ENCODE measurements around the gene HLA-G.
"Not testable (repeated sequence)": the region's sequence is repeated elsewhere in the genome, so short reads cannot be mapped to it uniquely, and the experiment has no call there.

Gene HLA-G

GRCh38 chr6:29827579-29828470 lies at the start of gene HLA-G:
TSS of gene HLA-G (plus strand) at chr6:29827825. CDS start at chr6:29827845, 20 bp downstream.
- DNase-seq: no peak

GRCh38 chr6:29780019-29780698 lies 47.5 kb upstream of the HLA-G start:
- DNase-seq: not testable (repeated sequence)

GRCh38 chr6:29789176-29789575 lies 38.4 kb upstream of the HLA-G start:
- DNase-seq: no peak

- DNase-seq: no peak
Measured at GRCh38 chr6:29790626-29791025, 37.0 kb upstream of the HLA-G start.

GRCh38 chr6:29791162-29791561 lies 36.5 kb upstream of the HLA-G start:
- no peak for DNase-seq

- no peak for DNase-seq
Measured at GRCh38 chr6:29791786-29792122, 35.9 kb upstream of the HLA-G start.

GRCh38 chr6:29792123-29793035 lies 35.2 kb upstream of the HLA-G start:
- DNase-seq: peak; percentile 75

- DNase-seq: no peak
Measured at GRCh38 chr6:29793036-29793356, 34.6 kb upstream of the HLA-G start.

GRCh38 chr6:29793796-29794195 lies 33.8 kb upstream of the HLA-G start:
- no peak for DNase-seq

DNA sequence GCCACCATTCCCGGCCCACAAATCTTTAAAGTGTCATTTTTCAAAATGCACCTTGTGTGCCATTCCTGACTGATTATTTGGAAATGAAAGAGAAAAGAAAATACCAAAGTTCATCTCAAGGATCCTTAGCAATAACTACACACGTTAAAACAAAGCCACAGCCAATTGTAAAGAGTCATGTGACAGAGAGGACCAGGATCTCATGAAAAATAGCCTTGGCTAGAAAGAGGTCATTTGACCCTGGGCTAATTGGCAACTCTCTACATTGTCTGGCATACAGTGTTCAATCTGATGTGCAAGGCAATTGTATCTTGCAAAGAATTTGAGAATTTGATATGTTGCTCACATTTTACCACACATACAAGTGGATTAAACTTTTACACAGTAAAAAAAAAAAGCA lies 31.6 kb upstream of the HLA-G start:
- no peak for DNase-seq

DNA sequence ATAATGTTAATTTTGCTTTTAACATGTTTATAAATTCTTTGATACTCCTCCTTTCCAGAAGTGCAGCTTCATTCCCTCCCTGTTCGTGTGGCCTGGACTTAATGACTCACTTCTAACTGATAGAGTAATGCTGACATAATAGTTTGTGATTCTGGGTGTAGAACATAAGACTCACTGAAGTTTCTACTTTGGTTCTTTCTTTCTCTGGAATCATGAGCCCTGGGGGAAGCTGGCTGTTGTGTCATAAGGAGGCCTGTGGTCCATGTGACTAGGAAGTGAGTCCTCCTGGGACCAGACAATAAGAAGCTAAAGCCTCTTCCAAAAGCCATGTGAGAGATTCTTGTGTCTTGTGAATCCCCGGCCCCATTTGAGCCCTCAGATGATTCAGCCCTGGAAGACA lies 30.5 kb upstream of the HLA-G start:
- DNase-seq: no peak

GRCh38 chr6:29797966-29798365 lies 29.7 kb upstream of the HLA-G start:
- no peak for DNase-seq

GRCh38 chr6:29800254-29800653 lies 27.4 kb upstream of the HLA-G start:
- no peak for DNase-seq

GRCh38 chr6:29806387-29806786 lies 21.2 kb upstream of the HLA-G start:
- no peak for DNase-seq

DNA sequence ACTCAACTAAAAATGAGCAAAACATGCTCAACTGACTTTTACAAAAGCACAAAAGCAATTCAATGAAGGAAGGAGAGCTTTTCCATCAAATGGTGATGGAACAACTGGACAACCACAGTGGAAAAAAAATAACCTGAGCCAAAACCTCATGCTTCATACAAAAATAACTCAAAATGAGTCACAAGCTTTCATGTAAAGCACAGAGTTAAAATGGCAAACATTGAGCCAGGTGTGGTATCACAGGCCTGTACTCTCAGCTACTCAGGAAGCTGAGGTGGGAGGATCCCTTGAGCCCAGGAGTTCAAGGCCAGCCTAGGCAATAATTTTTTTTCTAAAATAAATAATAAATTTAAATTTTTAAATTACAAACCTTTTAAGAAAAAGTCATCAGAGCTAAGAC lies 18.4 kb upstream of the HLA-G start:
- DNase-seq: no peak

- DNase-seq: no peak
Measured at GRCh38 chr6:29810371-29810770, 17.3 kb upstream of the HLA-G start.

DNA sequence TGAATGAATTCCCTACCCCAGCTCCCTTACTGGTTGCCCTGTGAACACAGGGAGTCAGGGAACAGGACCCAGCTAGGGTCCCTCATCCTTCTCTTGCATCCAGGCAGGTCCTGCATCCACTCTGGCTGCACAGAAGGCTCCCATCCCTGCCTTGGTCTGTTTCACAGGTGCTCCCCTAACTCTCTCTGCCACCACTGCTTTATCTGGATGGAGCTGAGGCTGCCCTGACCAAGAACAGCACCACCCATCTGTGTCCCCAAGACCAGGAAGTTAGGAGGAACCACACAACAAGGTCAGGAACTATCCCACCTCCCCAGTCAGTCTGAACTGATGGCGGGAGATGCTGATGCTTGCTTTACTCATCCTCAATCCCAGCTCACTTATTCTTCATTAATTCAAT lies 16.2 kb upstream of the HLA-G start:
- DNase-seq: no peak

- no peak for DNase-seq
Measured at GRCh38 chr6:29813066-29813465, 14.6 kb upstream of the HLA-G start.

GRCh38 chr6:29813809-29814208 lies 13.8 kb upstream of the HLA-G start:
- DNase-seq: no peak

DNA sequence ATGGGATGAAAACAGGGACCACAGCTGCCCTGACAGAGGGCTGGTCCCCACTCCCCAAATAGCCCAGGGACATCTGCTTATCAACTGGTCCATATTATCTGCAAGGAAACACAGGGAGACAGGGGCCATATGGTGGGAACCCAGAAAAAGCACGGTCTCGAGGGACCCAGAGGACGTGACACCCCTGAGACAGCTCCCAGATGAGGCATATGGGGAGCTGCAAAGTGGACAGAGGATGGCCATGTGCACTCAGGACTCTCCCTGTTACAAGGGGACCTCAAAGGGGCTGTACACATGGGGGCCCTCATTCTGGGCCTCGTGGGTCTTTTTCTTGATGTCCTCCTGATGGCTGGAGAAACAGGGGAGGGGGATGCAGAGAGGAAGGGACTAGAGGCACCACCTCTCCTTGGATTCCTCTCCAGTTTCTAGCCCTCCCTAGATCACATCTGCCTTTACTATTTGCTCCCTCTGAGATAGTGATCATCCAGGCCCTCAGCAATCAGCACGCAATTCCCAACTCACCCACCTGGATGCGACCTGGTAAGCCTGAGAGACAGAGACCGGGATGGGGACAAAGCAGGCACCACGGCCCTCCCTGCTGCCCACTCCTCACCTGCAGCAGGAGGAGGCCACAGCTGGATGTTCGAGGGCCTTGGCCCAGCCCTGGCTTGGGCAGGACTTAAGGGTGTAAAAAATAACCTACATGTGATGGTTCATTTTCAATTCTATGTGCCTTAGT lies 13.1 kb upstream of the HLA-G start:
- DNase-seq: no peak

- DNase-seq: no peak
Measured at GRCh38 chr6:29815118-29815750, 12.4 kb upstream of the HLA-G start.

DNA sequence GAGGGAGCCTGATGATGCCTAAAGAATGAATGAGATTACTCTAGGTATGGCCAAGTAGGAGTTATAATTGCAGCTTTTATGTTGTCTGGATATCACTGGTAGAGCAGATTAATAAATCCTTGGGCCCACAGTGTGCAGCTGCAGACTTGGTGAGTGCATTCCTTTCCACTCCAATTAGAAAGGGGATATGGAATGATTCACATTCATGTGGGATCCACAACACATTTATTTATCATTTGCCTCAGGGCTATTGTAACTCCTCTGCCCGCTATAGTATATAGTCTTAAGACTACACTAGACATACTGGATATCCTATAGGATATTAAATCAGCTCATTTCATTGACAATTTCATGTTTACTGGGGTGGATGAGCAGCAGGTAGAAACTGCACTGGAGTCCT lies 11.6 kb upstream of the HLA-G start:
- DNase-seq: no peak

Measured in activated CD4-positive, alpha-beta T cell treated with anti-CD3 and anti-CD28 coated beads, Interleukin-10, Interleukin-2, amounts not matched to agents 100 ng/mL and 50 ng/mL, durations not matched to agents 16 hours and 8 hours (primary cell).